Suprapubic skin (tissue), 4 donors: Measurements from ENCODE around the gene FRMPD4. TPM values are rescaled to one million over a fixed set of nuclear protein-coding genes. Genes with fewer than 3 reads are reported as not detected.

Source experiments
- DNase-seq, 2 donors: peaks; one replicate each; pipeline ENCODE4 v3.0.0-alpha.2; 2019; ENCODE audit warnings: low spot score in 2 of 2
- H3K27ac ChIP-seq: fragments of 200-600 bp; sonication (generic); one replicate; pipeline ENCODE4 v1.5.1; 2019
- H3K27me3 ChIP-seq: fragments of 200-600 bp; sonication (generic); one replicate; pipeline ENCODE4 v1.5.1; 2019
- H3K36me3 ChIP-seq: fragments of 200-600 bp; sonication (generic); one replicate; pipeline ENCODE4 v1.5.1; 2019
- H3K4me1 ChIP-seq: fragments of 200-600 bp; sonication (generic); one replicate; pipeline ENCODE4 v1.5.1; 2019
- H3K4me3 ChIP-seq: fragments of 200-600 bp; sonication (generic); one replicate; pipeline ENCODE4 v1.5.1; 2019; ENCODE audit warnings: mild to moderate bottlenecking
- H3K9me3 ChIP-seq: fragments of 200-600 bp; sonication (generic); one replicate; pipeline ENCODE4 v1.5.1; 2019
- CTCF ChIP-seq, 2 donors: fragments of 200-600 bp in 1 of 2; fragments of 450-650 bp in 1 of 2; sonication (generic) in 1 of 2; IDR thresholded peaks; one replicate each; pipeline ENCODE4 v1.5.1; 2016 to 2019; ENCODE audit warnings: antibody characterized with exemption in 2 of 2, mild to moderate bottlenecking in 1 of 2, moderate library complexity in 1 of 2
- EP300 ChIP-seq: sonication (generic); formaldehyde crosslinking; IDR thresholded peaks from one replicate; pipeline ENCODE4 v1.6.1; 2017; ENCODE audit warnings: antibody characterized with exemption
- POLR2A ChIP-seq, 2 donors: fragments of 450-650 bp; IDR thresholded peaks; one replicate each; pipeline ENCODE4 v1.6.1; 2017; ENCODE audit warnings: antibody characterized with exemption in 2 of 2, mild to moderate bottlenecking in 2 of 2, moderate library complexity in 2 of 2
- POLR2AphosphoS5 ChIP-seq, 3 donors: sonication (generic); formaldehyde crosslinking; IDR thresholded peaks; one replicate each; pipeline ENCODE4 v1.6.1; 2017; ENCODE audit warnings: antibody characterized with exemption in 3 of 3
- WGBS: methylation state at CpG from one replicate; pipeline ENCODE4 v1.1.5; 2018; 5-methylcytosine and 5-hydroxymethylcytosine counted together
- total RNA-seq, 4 donors: library from RNA; depleted of rRNA; stranded (reverse); fragments of >200 nt; gene quantifications; one replicate each; pipeline ENCODE4 v1.1.0, GENCODE V29; 2016

FRMPD4 gene
- total RNA-seq, 4 donors from 2014 or later = 0.08 to 0.13 TPM; not detected in 2

DNA sequence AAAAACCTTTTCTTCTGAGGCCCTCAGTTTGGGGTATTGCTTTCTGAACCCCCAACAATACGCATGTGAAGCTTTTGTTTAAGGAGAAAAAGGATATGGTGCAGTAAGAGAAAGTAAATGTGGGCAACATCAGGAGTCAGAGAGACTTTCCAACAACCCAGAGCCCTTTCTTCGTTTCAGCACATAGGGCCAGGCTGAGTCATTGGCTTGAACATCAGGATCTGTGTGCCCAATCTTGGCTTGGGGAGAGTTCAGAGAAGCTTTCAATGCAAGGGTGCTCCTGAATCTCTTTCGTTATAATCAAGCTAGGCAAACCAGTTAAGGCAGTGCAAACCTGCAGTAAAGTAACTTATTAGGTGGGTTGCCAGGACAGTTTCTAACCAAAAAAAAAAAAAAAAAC is 191.2 kb downstream of the FRMPD4 start:
- WGBS = 65% methylated on average over 3 of the region's 3 CpGs
- Histone ChIP-seq H3K27ac (no peak overlapping the region), H3K36me3 (no peaks in the 10 kb centered on the region), H3K4me3 (no peak overlapping the region), H3K9me3 (no peaks in the 10 kb centered on the region), H3K4me1 (no peaks in the 10 kb centered on the region), H3K27me3 (no peaks in the 10 kb centered on the region)
- no peak for DNase-seq
- no peak for TF ChIP-seq EP300
- no peak for TF ChIP-seq POLR2AphosphoS5 (IDR thresholded peaks at IDR 0.05)
- TF ChIP-seq POLR2A (IDR thresholded peaks at IDR 0.05) = no peak
- TF ChIP-seq CTCF (IDR thresholded peaks at IDR 0.05) = no peak

DNA sequence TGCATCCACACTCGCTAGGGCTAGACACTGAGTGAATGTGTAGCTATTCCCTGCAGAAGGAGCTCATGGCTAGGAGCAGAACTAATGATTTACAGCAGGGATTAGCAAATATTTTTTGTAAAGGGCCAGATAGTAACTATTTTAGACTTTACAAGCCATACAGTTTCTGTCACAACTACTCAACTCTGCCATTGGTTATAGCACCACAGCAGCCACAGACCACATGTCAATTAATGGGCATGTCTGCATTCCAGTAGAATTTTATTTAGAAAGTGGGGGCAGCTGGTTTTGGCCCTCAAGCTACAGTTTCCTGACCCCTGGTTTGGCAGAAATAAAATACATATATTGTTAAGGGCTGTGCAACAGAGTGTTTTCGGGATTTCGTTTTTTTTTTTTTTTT is 192.6 kb downstream of the FRMPD4 start:
- no peak for DNase-seq
- H3K27me3 ChIP-seq = no peaks in the 10 kb centered on the region
- no peaks in the 10 kb centered on the region for H3K36me3 ChIP-seq
- H3K27ac ChIP-seq = no peak overlapping the region
- H3K4me1 ChIP-seq = no peaks in the 10 kb centered on the region
- no peaks in the 10 kb centered on the region for H3K9me3 ChIP-seq
- TF ChIP-seq CTCF (IDR thresholded peaks at IDR 0.05) = no peak
- TF ChIP-seq EP300 = no peak
- no peak for TF ChIP-seq POLR2AphosphoS5 (IDR thresholded peaks at IDR 0.05)
- TF ChIP-seq POLR2A (IDR thresholded peaks at IDR 0.05) = no peak
- WGBS = 63% methylated on average over 3 of the region's 3 CpGs
- H3K4me3 ChIP-seq = no peak overlapping the region

- Histone ChIP-seq H3K27me3 (no peaks in the 10 kb centered on the region), H3K4me3 (no peak overlapping the region), H3K9me3 (no peaks in the 10 kb centered on the region), H3K27ac (no peak overlapping the region), H3K4me1 (no peaks in the 10 kb centered on the region), H3K36me3 (no peaks in the 10 kb centered on the region)
- no peak for DNase-seq
- WGBS = 41% methylated on average over 3 of the region's 3 CpGs
- TF ChIP-seq POLR2AphosphoS5 (IDR thresholded peaks at IDR 0.05) = no peak
- TF ChIP-seq CTCF (IDR thresholded peaks at IDR 0.05) = no peak
- no peak for TF ChIP-seq POLR2A (IDR thresholded peaks at IDR 0.05)
- TF ChIP-seq EP300 = no peak
Measured at GRCh38 chrX:12332786-12333347, 194.6 kb downstream of the FRMPD4 start.

DNA sequence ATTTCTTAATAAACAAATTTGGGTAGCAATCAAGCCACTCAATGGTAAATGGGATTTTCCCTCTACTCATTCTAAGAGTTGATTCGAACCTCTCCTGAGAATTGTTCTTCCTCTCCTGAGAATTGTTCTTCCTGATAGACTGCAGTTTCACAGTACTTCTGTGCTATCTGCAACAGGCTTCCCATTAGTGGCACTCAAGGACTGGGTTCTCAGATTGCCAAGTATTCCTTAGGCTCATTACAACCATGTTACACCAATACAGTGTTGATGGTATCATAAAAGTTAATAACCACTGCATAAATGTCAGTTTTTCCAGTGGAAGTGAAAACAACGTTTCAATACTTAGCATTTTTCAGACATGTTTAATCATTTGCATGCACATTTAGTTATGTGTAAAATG is 201.6 kb downstream of the FRMPD4 start:
- no peak for TF ChIP-seq EP300
- TF ChIP-seq POLR2A (IDR thresholded peaks at IDR 0.05) = no peak
- TF ChIP-seq POLR2AphosphoS5 (IDR thresholded peaks at IDR 0.05) = no peak
- no peak for TF ChIP-seq CTCF (IDR thresholded peaks at IDR 0.05)
- 60% methylated on average over 2 of the region's 2 CpGs for WGBS
- Histone ChIP-seq H3K9me3 (no peaks in the 10 kb centered on the region), H3K4me3 (no peak overlapping the region), H3K27me3 (no peaks in the 10 kb centered on the region), H3K4me1 (no peaks in the 10 kb centered on the region), H3K36me3 (no peaks in the 10 kb centered on the region), H3K27ac (no peak overlapping the region)
- DNase-seq = no peak

DNA sequence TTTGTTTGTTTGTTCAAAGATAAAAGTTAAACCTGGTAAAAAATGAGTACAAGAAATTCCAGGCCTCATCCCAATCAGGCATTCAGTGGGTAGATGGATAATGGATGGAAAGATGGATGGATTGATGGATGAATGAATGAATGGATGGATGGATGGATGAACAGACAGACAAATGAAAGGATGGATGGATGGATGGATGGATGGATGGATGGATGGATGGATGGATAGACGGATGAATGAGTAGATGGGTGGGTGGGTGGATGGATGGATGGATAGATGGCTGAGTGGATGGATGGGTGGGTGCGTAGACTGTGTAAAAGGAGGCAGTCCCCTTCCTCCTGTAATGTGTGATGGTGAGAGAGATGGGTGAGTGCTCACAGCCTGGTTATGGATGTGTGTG is 206.7 kb downstream of the FRMPD4 start:
- WGBS = 81% methylated on average over 2 of the region's 2 CpGs
- TF ChIP-seq CTCF (IDR thresholded peaks at IDR 0.05) = no peak
- TF ChIP-seq POLR2AphosphoS5 (IDR thresholded peaks at IDR 0.05) = no peak
- no peak for TF ChIP-seq EP300
- TF ChIP-seq POLR2A (IDR thresholded peaks at IDR 0.05) = no peak
- Histone ChIP-seq H3K4me1 (no peaks in the 10 kb centered on the region), H3K9me3 (no peaks in the 10 kb centered on the region), H3K27ac (no peak overlapping the region), H3K4me3 (no peak overlapping the region), H3K27me3 (no peaks in the 10 kb centered on the region), H3K36me3 (no peaks in the 10 kb centered on the region)
- no peak for DNase-seq
